NCI-H748 (cell line): ENCODE results near the gene HOXD8.

ENCODE experiments used
- DNase-seq: peaks from one replicate; lab custom pipeline; 2025; ENCODE audit not compliant: unreplicated experiment; lab: John Stamatoyannopoulos, UW

The HOXD8 gene

GRCh38 chr2:176128982-176129796 lies at the start of gene HOXD8:
TSS of gene HOXD8 (plus strand) at chr2:176129705. CDS start at chr2:176130367, 662 bp downstream.
- DNase-seq = peak; percentile 98

DNA sequence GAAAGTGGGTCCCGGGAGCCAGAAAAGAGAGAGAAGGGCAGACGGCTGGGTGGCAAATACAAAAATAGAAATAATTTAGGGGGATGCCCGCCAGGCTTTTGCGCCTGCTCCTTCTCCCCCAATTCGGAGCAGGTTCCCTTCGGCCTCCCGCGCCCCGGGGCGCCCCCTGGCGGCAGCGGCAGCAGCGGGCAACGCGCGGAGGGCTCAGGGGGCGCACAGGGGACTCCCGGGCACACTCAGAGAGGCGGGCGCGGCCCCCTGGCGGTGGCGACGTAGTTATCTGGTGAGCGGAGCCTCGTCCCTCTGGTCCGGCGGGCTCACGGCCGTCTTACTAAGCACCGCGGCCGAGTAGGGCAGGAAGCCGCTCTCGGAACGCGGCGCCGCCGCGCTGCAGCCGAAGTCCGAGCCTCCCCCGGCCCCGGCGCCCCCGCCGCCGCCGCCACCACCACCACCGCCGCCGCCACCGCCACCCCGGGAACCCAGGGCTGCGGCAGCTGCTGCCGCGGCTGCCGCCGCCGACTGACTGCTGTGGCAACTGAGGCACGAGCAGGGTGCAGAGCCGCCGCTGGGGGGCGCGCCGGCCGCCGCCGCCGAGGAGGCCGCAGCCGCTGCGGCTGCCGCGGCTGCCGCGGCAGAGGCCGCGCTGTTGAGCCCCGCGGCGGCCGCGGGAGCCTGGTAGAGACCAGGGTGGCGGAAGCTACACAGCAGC lies 49.5 kb upstream of the HOXD8 start:
- peak; percentile 94 for DNase-seq

GRCh38 chr2:176080540-176081375 lies 48.7 kb upstream of the HOXD8 start:
- no peak for DNase-seq

DNA sequence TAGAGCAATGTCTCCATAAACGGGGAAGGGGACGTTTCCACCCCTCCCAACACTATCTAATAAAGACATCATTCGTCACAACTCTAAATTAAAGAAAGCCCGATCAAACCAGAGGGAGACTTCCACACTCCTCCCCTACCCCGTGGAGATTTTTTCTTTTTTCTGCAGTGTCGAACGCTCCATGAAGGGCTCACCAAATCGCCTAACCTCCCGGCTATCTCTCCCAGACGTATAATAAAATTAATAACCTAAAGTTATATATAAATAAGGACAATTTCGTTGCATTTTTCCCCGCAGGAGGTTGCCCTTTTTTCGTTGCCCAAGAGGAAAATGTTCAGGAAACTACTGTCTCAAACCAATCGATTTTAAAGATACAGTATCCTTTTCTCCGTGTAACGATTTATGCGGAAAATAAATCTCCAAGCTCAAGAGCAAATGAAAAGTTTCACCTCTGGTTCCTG lies 48.1 kb upstream of the HOXD8 start:
- DNase-seq = no peak

GRCh38 chr2:176081837-176082524 lies 47.5 kb upstream of the HOXD8 start:
- DNase-seq = no peak

GRCh38 chr2:176082525-176082823 lies 47.0 kb upstream of the HOXD8 start:
- no peak for DNase-seq

- DNase-seq = no peak
Observed at GRCh38 chr2:176082824-176083751, 46.4 kb upstream of the HOXD8 start.

DNA sequence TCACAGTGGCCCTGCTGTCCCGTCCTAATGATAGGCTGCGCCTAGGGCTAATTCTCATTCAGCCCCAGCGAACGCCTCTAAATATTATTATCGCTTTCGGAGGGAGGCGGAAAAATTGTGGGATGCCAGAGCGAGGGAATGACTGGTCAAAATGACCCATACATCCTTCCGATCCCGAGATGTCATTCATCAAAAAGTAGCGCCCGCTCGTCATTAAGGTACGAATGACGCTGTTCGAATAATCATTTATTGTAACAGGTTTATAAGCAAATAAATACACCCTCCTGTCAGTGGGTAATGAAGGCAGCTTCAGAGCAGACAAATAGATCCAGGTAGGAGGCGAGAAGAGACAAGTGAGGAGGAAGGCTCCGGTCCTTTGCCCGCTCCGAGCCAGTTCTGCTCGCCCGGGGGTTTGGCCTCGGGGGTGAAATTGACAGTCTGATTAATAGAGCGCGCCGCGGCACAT lies 45.7 kb upstream of the HOXD8 start, which contains the start of gene EVX2:
TSS of gene EVX2 (minus strand) at position 167 of the 466 bp plus-strand sequence. CDS start 186 bp downstream, outside the sequence.
- DNase-seq = peak; percentile 65

- peak; percentile 75 for DNase-seq
Observed at GRCh38 chr2:176084611-176085119, 44.8 kb upstream of the HOXD8 start.

- DNase-seq = peak; percentile 84
Observed at GRCh38 chr2:176085120-176085788, 44.3 kb upstream of the HOXD8 start.

GRCh38 chr2:176085861-176086771 lies 43.4 kb upstream of the HOXD8 start:
- peak; percentile 83 for DNase-seq

DNA sequence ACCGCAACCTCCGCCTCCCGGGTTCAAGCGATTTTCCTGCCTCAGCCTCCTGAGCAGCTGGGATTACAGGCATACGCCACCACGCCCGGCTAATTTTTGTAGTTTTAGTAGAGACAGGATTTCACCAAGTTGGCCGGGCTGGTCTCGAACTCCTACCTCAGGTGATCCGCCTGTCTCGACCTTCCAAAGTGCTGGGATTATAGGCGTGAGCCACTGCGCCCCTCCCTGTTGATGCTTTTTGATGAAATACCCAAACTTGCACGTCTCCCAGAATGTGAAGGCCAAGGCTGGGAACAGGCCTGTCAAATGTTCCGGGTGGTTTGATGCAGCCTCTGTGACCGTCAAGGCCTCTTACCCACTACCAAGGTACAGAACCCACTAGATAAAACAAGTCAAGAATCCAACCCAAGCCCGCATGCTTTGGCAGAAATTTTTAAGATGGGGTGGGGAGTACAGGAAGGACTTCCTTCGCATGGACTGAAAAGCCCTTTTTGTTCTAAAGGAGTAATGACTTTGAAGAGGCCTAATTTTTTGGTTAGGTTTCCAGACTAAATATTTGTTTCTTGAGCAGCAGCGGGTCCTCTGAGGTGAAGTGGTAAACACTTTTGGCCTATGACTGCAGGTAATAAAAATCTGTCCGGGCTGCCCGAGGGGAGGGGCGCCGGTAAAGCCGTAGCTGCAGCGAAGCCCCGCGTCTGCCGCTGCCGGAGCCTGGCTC lies 42.0 kb upstream of the HOXD8 start:
- no peak for DNase-seq

DNA sequence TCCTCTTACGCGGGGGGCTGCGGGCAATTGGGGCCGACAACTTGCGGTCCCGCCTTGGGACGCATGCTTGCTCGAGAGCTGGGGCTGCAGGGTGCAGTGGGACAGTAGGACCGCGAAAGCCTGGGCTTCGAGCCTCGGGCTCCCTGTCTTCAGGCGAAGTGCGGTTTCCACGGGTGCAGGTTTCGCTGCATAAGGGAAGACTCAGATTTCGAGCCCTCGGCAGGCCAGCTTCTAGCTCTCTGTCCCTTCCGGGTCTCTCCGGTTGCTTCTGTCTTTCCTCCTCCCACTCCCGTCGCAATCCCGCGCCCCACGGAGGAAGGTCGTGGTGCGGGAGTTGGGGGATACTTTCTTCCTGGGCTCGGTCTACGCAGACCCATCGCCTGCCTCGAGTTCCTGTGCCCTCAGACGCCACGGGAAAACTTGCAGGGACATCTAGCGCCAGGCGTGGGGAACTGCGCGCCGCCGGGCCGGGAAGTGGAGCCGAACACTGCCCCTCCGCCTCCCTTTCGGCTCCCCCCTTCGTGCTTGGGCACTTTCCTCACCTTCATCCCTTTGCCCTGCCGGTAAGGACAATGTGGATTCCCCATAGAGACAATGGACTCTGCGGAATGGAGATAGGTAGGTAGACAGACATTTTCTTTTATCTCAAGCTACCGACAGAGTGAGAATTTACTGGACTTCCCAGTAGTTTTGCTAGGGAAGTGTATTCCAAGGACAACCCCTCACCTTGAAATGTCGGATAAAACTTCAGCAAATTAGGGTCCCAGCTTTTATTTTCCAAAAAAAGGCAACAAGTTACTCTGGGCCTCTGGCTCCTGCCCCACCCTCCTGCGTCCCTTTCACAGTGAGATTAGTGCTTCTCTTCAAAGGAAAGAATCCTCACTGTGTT lies 41.2 kb upstream of the HOXD8 start:
- peak; percentile 84 for DNase-seq

DNA sequence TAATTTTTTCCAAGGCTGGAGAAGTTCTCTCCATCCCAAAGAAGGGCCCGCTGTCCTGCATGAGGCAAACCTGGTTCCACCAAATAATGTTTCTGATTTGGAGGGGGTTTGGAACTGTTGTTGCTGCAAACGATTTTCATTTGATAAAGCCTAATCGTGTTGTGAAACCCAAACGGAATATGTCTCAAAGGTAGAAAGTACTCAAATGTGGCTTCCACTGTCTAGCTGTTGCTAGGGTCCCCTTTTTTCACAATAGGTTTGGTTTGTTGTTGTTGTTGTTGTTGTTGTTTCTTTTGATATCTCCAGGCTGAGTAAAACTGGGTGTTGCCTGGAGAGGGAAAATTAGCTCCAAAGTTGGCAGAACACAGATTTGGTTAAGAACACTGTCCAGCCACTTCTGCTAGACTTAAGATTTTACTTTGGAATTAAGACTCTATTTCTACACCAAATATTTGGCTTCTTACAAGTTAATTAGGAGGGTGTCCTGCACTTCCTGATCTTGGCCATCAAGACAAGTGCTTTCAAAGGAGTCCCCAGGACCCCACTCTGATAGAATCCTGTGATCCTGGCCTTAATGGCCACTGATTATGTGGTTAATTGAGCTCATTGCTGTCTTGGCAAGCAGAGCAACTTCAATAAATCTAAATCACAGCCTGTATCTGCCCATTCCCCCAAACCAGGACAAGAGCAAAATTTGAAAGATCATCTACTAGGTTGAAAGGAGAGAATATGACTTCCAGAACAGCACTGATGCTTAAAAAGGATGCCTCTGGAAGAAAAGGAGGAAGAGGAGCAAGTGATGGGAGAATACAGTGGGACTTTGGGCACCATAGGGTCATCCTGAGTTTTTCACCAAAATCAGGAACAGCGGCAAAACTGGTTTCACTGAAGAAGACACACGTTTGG lies 40.3 kb upstream of the HOXD8 start:
- DNase-seq = no peak

GRCh38 chr2:176089843-176090395 lies 39.6 kb upstream of the HOXD8 start:
- DNase-seq = no peak
